K562 (cell line): ENCODE data around the gene TRIOBP. TPM values are rescaled to one million over a fixed set of nuclear protein-coding genes. Genes with fewer than 3 reads are reported as not detected.

ENCODE experiments used
- ATAC-seq: fragments of 200-7000 bp; cut with Tn5 transposase; 3 replicates; pipeline ENCODE4 v1.9.1; 2020; ENCODE audit warnings: moderate library complexity
- BruUV-seq: library from RNA; stranded (reverse); fragments of 400-500 nt; replicated peaks from 2 replicates; lab custom pipeline; 2021; lab: Mats Ljungman, UMichigan
- CTCF ChIA-PET: fragments of 300-600 bp; formaldehyde crosslinking; extraction: SDS; loops from one replicate; lab custom pipeline; 2021; ENCODE audit warnings: low intra/inter-chr PET ratio; lab: Yijun Ruan, JAX
- POLR2A ChIA-PET: fragments of 300-600, 350-650 bp; sonication (Branson Sonifier 250); formaldehyde crosslinking; extraction: SDS; loops from one replicate; lab custom pipeline; 2021; ENCODE audit warnings: antibody characterized with exemption, inconsistent platforms; lab: Yijun Ruan, JAX
- DNase-seq, 4 experiments: peaks; one replicate each; pipeline versions ENCODE4 v3.0.0 to v3.0.0-alpha.2; 2011 to 2018; ENCODE audit warnings: low spot score in 3 of 4, mixed read lengths in 3 of 4; ENCODE audit errors: extremely low read depth in 1 of 4
- FAIRE-seq: peaks from 2 replicates; lab custom pipeline; 2011; peaks lifted over from hg19 to GRCh38; lab: Jason Lieb, UNC
- H2AFZ ChIP-seq: 2 replicates; pipeline ENCODE4 v1.6.0; 2011; ENCODE audit warnings: low read depth, low read length, control low read depth, inconsistent platforms
- H3K27ac ChIP-seq: fragments of 200-600 bp; 3 replicates; pipeline ENCODE4 v1.8.0; 2011; ENCODE audit warnings: low read depth, mild to moderate bottlenecking, control low read depth, inconsistent platforms, low read length, moderate library complexity, mixed read lengths; ENCODE audit errors: extremely low read depth
- H3K27me3 ChIP-seq, 2 experiments: fragments of 300-600 bp in 1 of 2; 2 replicates in 1 of 2; 3 replicates in 1 of 2; pipeline versions ENCODE4 v1.6.0 to v1.8.0; 2011; ENCODE audit warnings: inconsistent platforms in 2 of 2, low read length in 2 of 2, mild to moderate bottlenecking in 1 of 2, mixed read lengths in 1 of 2, moderate library complexity in 1 of 2; ENCODE audit not compliant: control insufficient read depth in 2 of 2, insufficient read depth in 2 of 2
- H3K36me3 ChIP-seq: fragments of 300-600 bp; 3 replicates; pipeline ENCODE4 v1.8.0; 2011; ENCODE audit warnings: mild to moderate bottlenecking, low read length, inconsistent platforms; ENCODE audit not compliant: control insufficient read depth, insufficient read depth
- H3K4me1 ChIP-seq, 2 experiments: fragments of 200-600 bp in 1 of 2; replicated peaks in 1 of 2; 2 replicates in 1 of 2; 3 replicates in 1 of 2; pipeline versions ENCODE4 v1.5.1 to v1.8.0; 2011; ENCODE audit warnings: inconsistent platforms in 2 of 2, low read length in 2 of 2, mild to moderate bottlenecking in 1 of 2, mixed read lengths in 1 of 2, moderate library complexity in 1 of 2; ENCODE audit not compliant: control insufficient read depth in 2 of 2, insufficient read depth in 2 of 2
- H3K4me2 ChIP-seq: 2 replicates; pipeline ENCODE4 v1.6.1; 2011; ENCODE audit warnings: low read length, control low read depth, inconsistent platforms, mixed read lengths; ENCODE audit not compliant: insufficient read depth
- H3K4me3 ChIP-seq: fragments of 200-600 bp; sonication (generic), shearing (Covaris generic); 2 replicates; pipeline ENCODE4 v1.5.1; 2016; ENCODE audit warnings: control low read depth, inconsistent platforms
- H3K79me2 ChIP-seq: fragments of 200-600 bp; 3 replicates; pipeline ENCODE4 v1.8.0; 2011; ENCODE audit warnings: low read length, inconsistent platforms; ENCODE audit not compliant: control insufficient read depth, insufficient read depth
- H3K9ac ChIP-seq, 2 experiments: 2 replicates each; pipeline versions ENCODE4 v1.6.0 to v1.6.1; 2011; ENCODE audit warnings: low read depth in 2 of 2, low read length in 2 of 2, control low read depth in 1 of 2, inconsistent platforms in 1 of 2, mild to moderate bottlenecking in 1 of 2, mixed read lengths in 1 of 2; ENCODE audit not compliant: insufficient read depth in 1 of 2
- H3K9me1 ChIP-seq: one replicate; pipeline ENCODE4 v1.6.0; 2011; ENCODE audit warnings: inconsistent platforms, mild to moderate bottlenecking, low read length, moderate library complexity; ENCODE audit not compliant: control insufficient read depth, insufficient read depth
- H3K9me3 ChIP-seq: replicated peaks from 2 replicates; pipeline ENCODE4 v1.5.1; 2011; ENCODE audit warnings: low read depth, low read length, inconsistent platforms; ENCODE audit not compliant: control insufficient read depth, insufficient read depth
- H4K20me1 ChIP-seq: replicated peaks from 2 replicates; pipeline ENCODE4 v1.6.1; 2011; ENCODE audit warnings: low read length, inconsistent platforms, mixed read lengths; ENCODE audit not compliant: control insufficient read depth, insufficient read depth
- GABPA ChIP-seq: fragments of 200-800 bp; sonication (Bioruptor generic); conservative IDR thresholded peaks from 2 replicates; pipeline ENCODE4 v1.6.1; 2016; ENCODE audit warnings: low read depth, missing genetic modification characterization, missing compliant biosample characterization
- POLR2G ChIP-seq: fragments of 200-400 bp; formaldehyde crosslinking; IDR thresholded peaks from 2 replicates; pipeline ENCODE4 v1.6.1; 2017; ENCODE audit warnings: low read depth, mild to moderate bottlenecking, antibody characterized with exemption, low read length, moderate library complexity
- RBFOX2 ChIP-seq: fragments of 200-400 bp; formaldehyde crosslinking; IDR thresholded peaks from 2 replicates; pipeline ENCODE4 v1.6.1; 2017; ENCODE audit warnings: low read depth, mild to moderate bottlenecking, low read length, moderate library complexity
- ZNF518B ChIP-seq: fragments of 250-450 bp; sonication (Bioruptor Pico); IDR thresholded peaks from 2 replicates; pipeline ENCODE4 v1.5.0; 2021; ENCODE audit warnings: mild to moderate bottlenecking, moderate library complexity
- ZNF707 ChIP-seq: fragments of 250-450 bp; sonication (Bioruptor Pico); conservative IDR thresholded peaks from 2 replicates; pipeline ENCODE4 v1.8.0; 2022; ENCODE audit warnings: inconsistent platforms, mild to moderate bottlenecking, moderate library complexity
- WGBS: fragments of 100-300 bp; shearing (Covaris generic); methylation state at CpG from one replicate; pipeline ENCODE4 v1.1.6; 2016; ENCODE audit warnings: low coverage, mixed read lengths; ENCODE audit not compliant: insufficient coverage; ENCODE audit errors: missing lambda C conversion rate; 5-methylcytosine and 5-hydroxymethylcytosine counted together
- in situ Hi-C: fragments of 300-500 bp; cut with MboI; formaldehyde crosslinking; loops from 4 replicates; pipeline ENCODE4 v1.15.0; 2018; ENCODE audit warnings: inconsistent platforms, mixed read lengths
- intact Hi-C: fragments of 100-400 bp; cut with micrococcal nuclease; formaldehyde crosslinking; loops from 2 replicates; pipeline ENCODE4 v1.14.2; 2022
- polyA plus RNA-seq, 8 experiments: library from polyadenylated mRNA; depleted of rRNA in 4 of 8; stranded (reverse) in 5 of 8; unstranded in 3 of 8; fragments of >200 nt; fragmentation: Nextera tagmentation in 2 of 8; fragmentation: Illumina TruSeq in 1 of 8; extraction: Ambion mirVana in 2 of 8; extraction: Trizol in 1 of 8; gene quantifications; 2 replicates each; pipeline versions ENCODE4 v1.2.1 to v1.2.3, GENCODE V29; 2011 to 2014; ENCODE audit warnings: inconsistent platforms in 1 of 8, missing spikeins in 1 of 8
- total RNA-seq, 7 experiments: library from RNA; depleted of rRNA in 6 of 7; stranded (reverse); fragments of >200 nt in 6 of 7; fragmentation: Illumina TruSeq in 2 of 7; extraction: Trizol in 2 of 7; gene quantifications; 2 replicates each; pipeline versions ENCODE4 v1.2.1 to v1.2.3, GENCODE V29; 2011 to 2021; ENCODE audit warnings: low replicate concordance in 1 of 7
- TF ChIP-seq, protein P1 (sequence below): sonication (generic); formaldehyde crosslinking; IDR thresholded peaks from 2 replicates; pipeline ENCODE4 v1.8.0; 2022; ENCODE audit warnings: missing genetic modification reagents, mild to moderate bottlenecking, moderate library complexity, borderline replicate concordance
- TF ChIP-seq, protein P2 (sequence below): sonication (generic); formaldehyde crosslinking; IDR thresholded peaks from 2 replicates; pipeline ENCODE4 v1.9.0; 2022; ENCODE audit warnings: mild to moderate bottlenecking, missing genetic modification reagents

The TRIOBP gene
- total and polyA plus RNA-seq, 9 of the 15 experiments (the other 6 are each of a cell fraction or from before 2014, with no cell fraction given): 0.24 to 13.8 (median 5.5) TPM

GRCh38 chr22:37677493-37677974 lies 19.3 kb upstream of the TRIOBP start (continued):
- TF ChIP-seq, protein P1, sequence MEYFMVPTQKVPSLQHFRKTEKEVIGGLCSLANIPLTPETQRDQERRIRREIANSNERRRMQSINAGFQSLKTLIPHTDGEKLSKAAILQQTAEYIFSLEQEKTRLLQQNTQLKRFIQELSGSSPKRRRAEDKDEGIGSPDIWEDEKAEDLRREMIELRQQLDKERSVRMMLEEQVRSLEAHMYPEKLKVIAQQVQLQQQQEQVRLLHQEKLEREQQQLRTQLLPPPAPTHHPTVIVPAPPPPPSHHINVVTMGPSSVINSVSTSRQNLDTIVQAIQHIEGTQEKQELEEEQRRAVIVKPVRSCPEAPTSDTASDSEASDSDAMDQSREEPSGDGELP (CRISPR knock-in tag): peak; percentile 40; the same call in 1 of the 2 replicates
- TF ChIP-seq GABPA (tag): 0 out of 2 replicates have a peak, but pooled peaks have one; percentile 10

DNA sequence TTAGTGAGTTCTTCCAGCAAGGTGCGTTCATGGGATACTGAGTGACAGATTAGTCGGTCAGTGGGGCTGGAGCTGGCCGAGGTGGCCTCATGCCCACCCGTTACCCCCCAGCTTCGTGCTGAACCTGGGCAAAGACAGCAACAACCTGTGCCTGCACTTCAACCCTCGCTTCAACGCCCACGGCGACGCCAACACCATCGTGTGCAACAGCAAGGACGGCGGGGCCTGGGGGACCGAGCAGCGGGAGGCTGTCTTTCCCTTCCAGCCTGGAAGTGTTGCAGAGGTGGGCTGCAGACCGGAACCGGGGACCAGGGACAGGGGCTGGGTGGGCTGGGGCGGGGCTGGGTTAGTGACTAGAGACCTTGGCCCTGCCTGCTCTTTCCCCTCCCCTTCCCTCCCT lies 18.5 kb upstream of the TRIOBP start:
- H3K4me2 ChIP-seq: no peak overlapping the region
- intact Hi-C loops: no loop called here
- H3K9me1 ChIP-seq: no peaks in the 10 kb centered on the region
- no peaks in the 10 kb centered on the region for H4K20me1 ChIP-seq
- H3K36me3 ChIP-seq: peaks cover 5% of the 10 kb centered on the region; the same call in 1 of the 3 replicates
- TF ChIP-seq POLR2G (0 out of 2 replicates have a peak, but pooled peaks have one; percentile 14), ZNF707 (no peak), ZNF518B (CRISPR knock-in tag) (no peak), RBFOX2 (peak; percentile 39; the same call in 1 of the 2 replicates)
- TF ChIP-seq, protein P2, sequence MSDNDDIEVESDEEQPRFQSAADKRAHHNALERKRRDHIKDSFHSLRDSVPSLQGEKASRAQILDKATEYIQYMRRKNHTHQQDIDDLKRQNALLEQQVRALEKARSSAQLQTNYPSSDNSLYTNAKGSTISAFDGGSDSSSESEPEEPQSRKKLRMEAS (CRISPR knock-in tag): no peak
- no peak for FAIRE-seq
- in situ Hi-C loops: no loop called here
- ATAC-seq: no peak
- H3K9me3 ChIP-seq: no peaks in the 10 kb centered on the region
- H2AFZ ChIP-seq: no peak overlapping the region
- no peak overlapping the region for H3K4me3 ChIP-seq
- ChIA-PET CTCF (no interaction called here), POLR2A (no interaction called here)
- H3K79me2 ChIP-seq: peaks cover 23% of the 10 kb centered on the region
- no peak overlapping the region; the same call in 2 of the 3 replicates for H3K27ac ChIP-seq
- 90% methylated on average over 15 of the region's 18 CpGs for WGBS
- no peaks in the 10 kb centered on the region for H3K27me3 ChIP-seq
- no peak for DNase-seq
- H3K9ac ChIP-seq: peak overlapping the region in 1 of 2 experiments; percentile 74; a peak in 2 of 4 replicates
- H3K4me1 ChIP-seq: peaks cover 9 to 62% of the 10 kb centered on the region in 2 experiments; a peak in 4 of 5 replicates
- no TSS peak for BruUV-seq
